Measurements from ENCODE around the gene ZNF575.
"Not testable (repeated sequence)": the region's sequence is repeated elsewhere in the genome, so short reads cannot be mapped to it uniquely, and the experiment has no call there.

Gene ZNF575

DNA sequence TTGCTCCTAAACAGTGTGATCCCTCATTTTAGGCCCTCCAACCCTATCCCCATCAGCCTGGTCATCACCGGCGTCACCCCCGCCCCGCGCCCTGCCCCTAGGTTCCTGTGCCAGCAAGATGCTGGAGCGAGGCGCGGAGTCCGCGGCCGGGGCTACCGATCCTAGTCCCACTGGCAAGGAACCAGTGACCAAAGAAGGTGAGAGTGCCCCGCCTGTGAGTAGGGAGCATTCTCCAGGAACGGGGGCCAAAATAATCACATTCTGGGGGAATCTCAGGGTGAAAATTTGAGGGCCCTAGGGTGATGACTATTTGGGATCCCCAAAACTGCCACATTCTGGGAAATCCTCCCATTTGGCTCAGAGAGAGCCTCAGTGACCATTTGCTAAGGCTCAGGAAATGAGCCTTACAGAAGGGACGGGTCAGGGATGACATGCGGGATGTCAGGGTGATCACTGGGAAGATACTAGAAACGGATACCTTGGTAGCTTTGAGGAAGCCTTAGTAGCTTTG is 1.4 kb downstream of the ZNF575 start:
- Histone ChIP-seq H3K9me3 (ENCODE audit: control insufficient read depth, low read length) (no peaks in the 10 kb centered on the region), H3K4me3 (ENCODE audit: low read length) (no peak overlapping the region), H3K36me3 (ENCODE audit: control insufficient read depth, insufficient read depth, low read length) (no peaks in the 10 kb centered on the region), H3K9ac (ENCODE audit: low read length) (no peak overlapping the region), H3K4me1 (ENCODE audit: control insufficient read depth, insufficient read depth, low read length) (peaks cover 17% of the 10 kb centered on the region), H3K27me3 (ENCODE audit: control insufficient read depth, insufficient read depth, low read length) (no peaks in the 10 kb centered on the region)

DNA sequence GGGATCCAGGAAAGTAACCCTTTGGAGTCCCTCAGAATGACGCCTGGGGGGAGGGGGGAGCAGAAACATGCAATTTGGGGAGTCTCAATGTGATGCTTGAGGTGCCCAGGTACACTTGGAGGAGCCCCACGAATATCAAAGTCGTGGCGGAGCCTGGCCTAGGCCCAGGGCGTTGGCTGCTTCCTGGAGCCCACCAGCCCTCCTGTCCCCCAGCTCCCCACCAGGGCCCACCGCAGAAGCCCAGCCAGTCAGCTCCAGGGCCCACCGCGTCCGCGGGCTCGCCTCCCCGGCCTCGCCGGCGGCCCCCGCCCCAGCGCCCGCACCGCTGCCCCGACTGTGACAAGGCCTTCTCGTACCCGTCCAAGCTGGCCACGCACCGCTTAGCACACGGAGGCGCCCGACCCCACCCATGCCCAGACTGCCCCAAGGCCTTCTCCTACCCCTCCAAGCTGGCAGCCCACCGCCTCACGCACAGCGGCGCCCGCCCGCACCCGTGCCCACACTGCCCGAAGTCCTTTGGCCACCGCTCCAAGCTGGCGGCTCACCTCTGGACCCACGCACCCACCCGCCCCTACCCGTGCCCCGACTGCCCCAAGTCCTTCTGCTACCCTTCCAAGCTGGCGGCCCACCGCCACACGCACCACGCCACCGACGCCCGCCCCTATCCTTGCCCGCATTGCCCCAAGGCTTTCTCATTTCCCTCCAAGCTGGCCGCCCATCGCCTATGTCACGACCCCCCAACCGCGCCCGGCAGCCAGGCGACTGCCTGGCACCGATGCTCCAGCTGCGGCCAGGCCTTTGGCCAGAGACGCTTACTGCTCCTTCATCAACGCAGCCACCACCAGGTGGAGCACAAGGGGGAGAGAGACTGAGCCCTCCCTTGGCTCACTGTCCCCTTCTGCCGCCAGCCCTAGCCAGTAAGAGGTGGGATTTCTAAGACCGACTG is 2.1 kb downstream of the ZNF575 start:
- H3K4me3 ChIP-seq (ENCODE audit: low read length) = no peak overlapping the region
- no peak overlapping the region for H3K9ac ChIP-seq (ENCODE audit: low read length)
- H3K9me3 ChIP-seq (ENCODE audit: control insufficient read depth, low read length) = no peaks in the 10 kb centered on the region
- no peaks in the 10 kb centered on the region for H3K36me3 ChIP-seq (ENCODE audit: control insufficient read depth, insufficient read depth, low read length)
- peaks cover 17% of the 10 kb centered on the region for H3K4me1 ChIP-seq (ENCODE audit: control insufficient read depth, insufficient read depth, low read length)
- no peaks in the 10 kb centered on the region for H3K27me3 ChIP-seq (ENCODE audit: control insufficient read depth, insufficient read depth, low read length)

DNA sequence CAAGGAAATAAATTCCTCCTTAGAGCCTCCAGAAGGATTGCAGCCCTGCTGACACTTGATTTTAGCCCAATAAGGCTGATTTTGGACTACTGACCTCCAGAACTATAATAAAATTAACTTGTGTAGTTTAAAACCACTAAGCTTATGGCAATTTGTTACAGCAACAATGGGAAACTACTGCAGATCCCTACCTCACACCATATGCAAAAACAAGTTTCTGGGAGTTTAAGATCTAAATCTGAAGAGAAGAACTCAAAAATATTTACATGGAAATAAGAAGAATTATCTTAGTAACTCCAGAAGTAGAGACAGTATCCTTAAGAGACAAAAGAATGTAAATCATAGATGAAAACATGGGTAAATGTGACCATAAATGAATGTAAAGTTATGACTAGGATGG is 5.9 kb downstream of the ZNF575 start:
- H3K9ac ChIP-seq (ENCODE audit: low read length) = no peak overlapping the region
- no peaks in the 10 kb centered on the region for H3K36me3 ChIP-seq (ENCODE audit: control insufficient read depth, insufficient read depth, low read length)
- H3K4me3 ChIP-seq (ENCODE audit: low read length) = no peak overlapping the region
- no peaks in the 10 kb centered on the region for H3K27me3 ChIP-seq (ENCODE audit: control insufficient read depth, insufficient read depth, low read length)
- no peaks in the 10 kb centered on the region for H3K9me3 ChIP-seq (ENCODE audit: control insufficient read depth, low read length)
- H3K4me1 ChIP-seq (ENCODE audit: control insufficient read depth, insufficient read depth, low read length) = peaks cover 6% of the 10 kb centered on the region

DNA sequence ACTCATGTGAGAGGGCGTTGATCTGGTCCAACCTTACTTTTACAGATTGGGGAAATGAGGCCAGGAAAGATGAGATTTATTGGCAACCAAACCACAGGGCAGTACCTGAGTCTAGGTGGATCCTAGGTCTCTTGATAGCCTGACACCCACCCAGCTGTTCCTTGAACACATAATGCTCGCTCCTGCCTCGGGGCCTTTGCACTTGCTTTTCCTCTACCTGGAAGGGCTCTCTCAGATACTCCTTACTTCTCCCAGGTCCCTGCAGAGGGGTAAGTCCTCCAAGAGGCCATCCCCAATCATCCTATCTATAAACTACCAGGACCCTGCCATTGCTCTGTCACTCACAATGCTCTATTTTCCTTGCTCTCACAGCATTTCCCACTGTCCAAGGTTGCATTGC is 7.4 kb downstream of the ZNF575 start:
- Histone ChIP-seq H3K9me3 (ENCODE audit: control insufficient read depth, low read length) (no peaks in the 10 kb centered on the region), H3K36me3 (ENCODE audit: control insufficient read depth, insufficient read depth, low read length) (no peaks in the 10 kb centered on the region), H3K9ac (ENCODE audit: low read length) (no peak overlapping the region), H3K4me3 (ENCODE audit: low read length) (no peak overlapping the region), H3K27me3 (ENCODE audit: control insufficient read depth, insufficient read depth, low read length) (no peaks in the 10 kb centered on the region), H3K4me1 (ENCODE audit: control insufficient read depth, insufficient read depth, low read length) (no peaks in the 10 kb centered on the region)

DNA sequence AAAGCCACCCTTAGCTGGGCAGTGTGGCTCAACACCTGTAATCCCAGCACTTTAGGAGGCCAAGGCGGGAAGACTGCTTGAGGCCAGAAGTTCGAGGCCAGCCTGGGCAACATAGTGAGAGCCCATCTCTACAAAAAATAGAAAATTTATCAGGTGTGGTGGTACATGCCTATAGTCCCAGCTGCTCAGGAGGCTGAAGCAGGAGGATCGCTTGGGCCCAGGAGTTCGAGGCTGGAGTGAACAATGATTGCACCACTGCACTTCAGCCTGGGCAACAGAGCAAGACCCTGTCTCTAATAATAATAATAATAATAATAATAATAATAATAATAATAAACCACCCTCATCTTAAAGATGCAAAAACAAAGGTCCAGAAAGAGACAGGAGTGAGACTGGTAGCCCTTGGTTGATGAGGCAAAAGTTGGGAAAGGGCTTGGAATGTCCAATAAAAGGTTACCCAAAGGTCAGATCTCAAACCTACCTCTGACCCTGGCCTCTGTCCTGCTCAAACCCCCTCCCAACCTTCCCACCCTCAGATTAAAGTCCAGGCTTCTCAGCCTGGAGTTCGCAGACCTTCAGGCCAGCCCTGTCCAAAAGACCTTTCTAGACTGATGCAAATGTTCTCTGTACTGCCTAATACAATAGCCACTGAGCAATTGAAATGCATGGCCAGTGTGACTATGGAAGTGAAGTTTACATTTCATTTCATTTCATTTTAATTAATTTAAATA is 9.1 kb downstream of the ZNF575 start:
- Histone ChIP-seq H3K36me3 (ENCODE audit: control insufficient read depth, insufficient read depth, low read length) (no peaks in the 10 kb centered on the region), H3K9ac (ENCODE audit: low read length) (no peak overlapping the region), H3K4me3 (ENCODE audit: low read length) (no peak overlapping the region), H3K4me1 (ENCODE audit: control insufficient read depth, insufficient read depth, low read length) (no peaks in the 10 kb centered on the region), H3K9me3 (ENCODE audit: control insufficient read depth, low read length) (no peaks in the 10 kb centered on the region), H3K27me3 (ENCODE audit: control insufficient read depth, insufficient read depth, low read length) (no peaks in the 10 kb centered on the region)

DNA sequence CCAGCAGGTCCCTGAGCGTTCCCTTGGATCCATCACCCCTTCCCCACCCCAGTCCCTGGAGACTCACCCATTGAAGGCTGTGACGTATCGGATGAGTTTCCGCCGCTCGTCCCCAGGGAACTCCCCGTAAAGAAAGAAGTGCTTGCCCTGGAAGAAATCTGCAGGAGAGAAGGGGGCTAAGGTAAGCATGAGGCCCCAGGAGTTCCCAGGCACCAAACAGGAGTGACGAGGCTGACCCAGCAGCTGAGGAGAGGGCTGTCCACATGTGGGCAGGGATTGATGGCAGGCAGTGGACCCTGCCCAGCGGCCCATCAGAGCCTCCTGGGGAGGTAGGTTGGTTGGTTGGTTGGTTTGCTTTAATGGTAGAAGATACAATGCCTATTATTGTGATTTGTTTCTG is 11.1 kb downstream of the ZNF575 start:
- H3K27me3 ChIP-seq (ENCODE audit: control insufficient read depth, insufficient read depth, low read length) = no peaks in the 10 kb centered on the region
- no peaks in the 10 kb centered on the region for H3K9me3 ChIP-seq (ENCODE audit: control insufficient read depth, low read length)
- H3K36me3 ChIP-seq (ENCODE audit: control insufficient read depth, insufficient read depth, low read length) = no peaks in the 10 kb centered on the region
- no peak overlapping the region for H3K4me3 ChIP-seq (ENCODE audit: low read length)
- no peak overlapping the region for H3K9ac ChIP-seq (ENCODE audit: low read length)
- no peaks in the 10 kb centered on the region for H3K4me1 ChIP-seq (ENCODE audit: control insufficient read depth, insufficient read depth, low read length)

DNA sequence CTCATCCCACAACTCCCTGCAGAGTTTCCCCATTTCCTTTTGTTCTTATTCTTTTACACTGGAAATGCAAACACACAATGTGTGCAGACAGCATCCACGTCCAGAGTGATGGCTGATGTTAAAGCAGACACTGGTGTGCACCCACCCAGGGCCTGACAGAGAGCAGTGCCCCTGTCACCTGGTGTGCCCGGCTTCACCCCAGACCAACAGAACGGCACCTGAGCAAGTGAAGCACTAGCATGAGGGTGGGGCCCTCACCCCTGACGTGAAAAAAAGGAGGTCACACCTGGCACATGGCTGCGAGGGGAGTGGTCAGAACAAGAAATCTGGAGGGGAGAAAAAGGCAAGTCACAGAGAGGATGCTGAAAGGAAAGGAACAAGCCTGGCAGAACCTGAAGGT is 12.3 kb downstream of the ZNF575 start:
- Histone ChIP-seq H3K4me3 (ENCODE audit: low read length) (no peak overlapping the region), H3K4me1 (ENCODE audit: control insufficient read depth, insufficient read depth, low read length) (no peaks in the 10 kb centered on the region), H3K36me3 (ENCODE audit: control insufficient read depth, insufficient read depth, low read length) (no peaks in the 10 kb centered on the region), H3K9ac (ENCODE audit: low read length) (no peak overlapping the region), H3K9me3 (ENCODE audit: control insufficient read depth, low read length) (no peaks in the 10 kb centered on the region), H3K27me3 (ENCODE audit: control insufficient read depth, insufficient read depth, low read length) (no peaks in the 10 kb centered on the region)

DNA sequence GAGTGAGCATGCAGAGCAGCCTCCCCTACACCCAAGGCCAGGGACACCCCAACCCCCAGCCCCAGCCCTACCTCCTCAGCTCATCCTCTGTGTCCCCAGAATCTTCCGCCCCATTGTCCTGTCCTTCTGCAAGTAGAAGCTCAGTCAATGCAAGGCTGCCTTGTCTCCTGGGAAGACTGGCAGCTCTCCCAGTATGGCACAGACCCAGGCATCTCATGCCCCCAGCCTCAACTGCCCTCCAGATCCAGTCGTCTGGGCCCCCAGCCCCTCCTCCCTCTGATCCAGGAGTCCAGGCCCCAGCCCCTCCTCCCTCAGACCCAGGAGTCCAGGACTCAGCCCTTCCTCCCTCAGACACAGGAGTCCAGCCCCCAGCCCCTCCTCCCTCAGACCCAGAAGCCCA is 13.0 kb downstream of the ZNF575 start:
- H3K9me3 ChIP-seq (ENCODE audit: control insufficient read depth, low read length) = no peaks in the 10 kb centered on the region
- no peaks in the 10 kb centered on the region for H3K36me3 ChIP-seq (ENCODE audit: control insufficient read depth, insufficient read depth, low read length)
- H3K4me3 ChIP-seq (ENCODE audit: low read length) = no peak overlapping the region
- H3K27me3 ChIP-seq (ENCODE audit: control insufficient read depth, insufficient read depth, low read length) = no peaks in the 10 kb centered on the region
- no peaks in the 10 kb centered on the region for H3K4me1 ChIP-seq (ENCODE audit: control insufficient read depth, insufficient read depth, low read length)
- no peak overlapping the region for H3K9ac ChIP-seq (ENCODE audit: low read length)

DNA sequence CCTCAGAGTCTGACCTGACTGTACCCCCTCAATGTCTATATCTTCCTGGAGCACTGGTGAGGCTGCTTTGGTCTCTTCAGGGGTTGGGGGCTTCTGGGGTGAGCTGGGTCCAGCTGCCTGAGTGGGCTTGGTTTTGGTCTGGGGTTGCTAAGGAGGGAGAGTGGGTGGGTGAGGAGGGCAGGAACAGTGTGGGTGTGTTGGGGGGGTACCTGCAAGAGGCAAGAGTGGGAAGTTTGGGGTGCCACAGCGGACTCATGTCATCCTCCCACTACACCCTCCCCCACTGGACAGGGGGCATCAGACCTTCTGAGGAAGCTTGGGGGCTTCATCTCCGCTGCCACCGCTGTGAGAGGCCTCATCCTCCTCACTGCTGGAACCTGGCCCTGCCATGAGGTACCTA is 13.6 kb downstream of the ZNF575 start:
- peaks cover 1% of the 10 kb centered on the region for H3K36me3 ChIP-seq (ENCODE audit: control insufficient read depth, insufficient read depth, low read length)
- H3K9me3 ChIP-seq (ENCODE audit: control insufficient read depth, low read length) = no peaks in the 10 kb centered on the region
- no peak overlapping the region for H3K4me3 ChIP-seq (ENCODE audit: low read length)
- no peak overlapping the region for H3K9ac ChIP-seq (ENCODE audit: low read length)
- H3K27me3 ChIP-seq (ENCODE audit: control insufficient read depth, insufficient read depth, low read length) = no peaks in the 10 kb centered on the region
- H3K4me1 ChIP-seq (ENCODE audit: control insufficient read depth, insufficient read depth, low read length) = no peaks in the 10 kb centered on the region

DNA sequence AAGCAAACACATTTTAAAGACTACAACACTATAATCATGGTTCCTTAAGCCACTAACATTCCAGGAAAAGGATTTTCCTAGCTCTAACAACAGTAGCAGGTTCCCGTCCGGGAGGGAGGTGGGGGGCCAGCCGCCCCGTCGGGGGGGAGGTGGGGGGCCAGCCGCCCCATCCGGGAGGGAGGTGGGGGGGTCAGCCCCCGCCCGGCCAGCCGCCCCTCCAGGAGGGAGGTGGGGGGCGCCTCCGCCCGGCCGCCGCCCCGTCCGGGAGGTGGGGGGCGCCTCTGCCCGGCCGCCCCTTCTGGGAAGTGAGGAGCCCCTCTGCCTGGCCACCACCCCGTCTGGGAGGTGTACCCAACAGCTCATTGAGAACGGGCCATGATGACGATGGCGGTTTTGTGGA is 14.9 kb downstream of the ZNF575 start:
- H3K4me3 ChIP-seq (ENCODE audit: low read length); H3K36me3 ChIP-seq (ENCODE audit: control insufficient read depth, insufficient read depth, low read length); H3K9me3 ChIP-seq (ENCODE audit: control insufficient read depth, low read length); H3K9ac ChIP-seq (ENCODE audit: low read length); H3K27me3 ChIP-seq (ENCODE audit: control insufficient read depth, insufficient read depth, low read length); H3K4me1 ChIP-seq (ENCODE audit: control insufficient read depth, insufficient read depth, low read length): not testable (repeated sequence)

DNA sequence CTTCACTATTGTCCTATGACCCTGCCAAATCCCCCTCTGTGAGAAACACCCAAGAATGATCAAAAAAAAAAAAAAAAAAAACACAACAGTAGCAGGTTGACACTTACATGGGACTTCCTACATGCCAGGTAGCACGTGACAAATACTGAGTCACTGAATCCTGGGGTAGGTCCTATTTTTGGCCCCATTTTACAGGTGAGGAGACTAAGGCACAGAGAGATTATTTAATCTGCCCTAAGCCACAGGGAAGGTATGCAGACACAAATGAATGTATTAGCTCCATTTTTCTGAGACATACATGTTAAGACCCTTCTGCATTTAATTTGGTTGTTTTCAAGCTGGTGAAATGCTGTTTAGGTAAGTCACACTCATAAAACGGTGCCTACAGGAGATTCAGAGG is 15.7 kb downstream of the ZNF575 start:
- no peaks in the 10 kb centered on the region for H3K4me1 ChIP-seq (ENCODE audit: control insufficient read depth, insufficient read depth, low read length)
- H3K9me3 ChIP-seq (ENCODE audit: control insufficient read depth, low read length) = no peaks in the 10 kb centered on the region
- H3K36me3 ChIP-seq (ENCODE audit: control insufficient read depth, insufficient read depth, low read length) = peaks cover 7% of the 10 kb centered on the region
- no peaks in the 10 kb centered on the region for H3K27me3 ChIP-seq (ENCODE audit: control insufficient read depth, insufficient read depth, low read length)
- no peak overlapping the region for H3K4me3 ChIP-seq (ENCODE audit: low read length)
- H3K9ac ChIP-seq (ENCODE audit: low read length) = no peak overlapping the region

Data from mucosa of stomach (tissue), 1 donor.